IMR-90 (cell line): Measurements from ENCODE around the gene RILPL2. TPM values are rescaled to one million over a fixed set of nuclear protein-coding genes. Genes with fewer than 3 reads are reported as not detected.

Experiments
- ATAC-seq: fragments of 200-7000 bp; cut with Tn5 transposase; 2 replicates; pipeline ENCODE4 v1.9.1; 2020; ENCODE audit warnings: low read depth, mild to moderate bottlenecking, moderate library complexity
- BruUV-seq: library from RNA; stranded (reverse); fragments of 400-500 nt; replicated peaks from 2 replicates; lab custom pipeline; 2021; lab: Mats Ljungman, UMichigan
- CTCF ChIA-PET: fragments of 300-600 bp; formaldehyde crosslinking; extraction: SDS; loops from one replicate; lab custom pipeline; 2021; ENCODE audit warnings: antibody characterized with exemption; lab: Yijun Ruan, JAX
- POLR2A ChIA-PET: fragments of 300-600 bp; sonication (Branson Sonifier 250); formaldehyde crosslinking; loops from one replicate; lab custom pipeline; 2022; ENCODE audit warnings: antibody characterized with exemption; ENCODE audit not compliant: unreplicated experiment; lab: Charles Lee
- DNase-seq: peaks from one replicate; pipeline ENCODE4 v3.0.0; 2013
- H2AFZ ChIP-seq: replicated peaks from 2 replicates; pipeline ENCODE3; 2013; ENCODE audit warnings: low read length, mild to moderate bottlenecking; ENCODE audit not compliant: poor library complexity
- H2AK5ac ChIP-seq: 2 replicates; pipeline ENCODE4 v1.6.1; 2013; ENCODE audit warnings: low read depth, low read length, inconsistent platforms
- H2AK9ac ChIP-seq: replicated peaks from 2 replicates; pipeline ENCODE3; 2013; ENCODE audit warnings: mild to moderate bottlenecking, low read depth, low read length, moderate library complexity; ENCODE audit not compliant: poor library complexity
- H2BK120ac ChIP-seq: 2 replicates; pipeline ENCODE4 v1.6.1; 2013; ENCODE audit warnings: low read depth, low read length, inconsistent platforms
- H2BK15ac ChIP-seq: 3 replicates; pipeline ENCODE4 v1.6.1; 2013; ENCODE audit warnings: low read depth, low read length, inconsistent platforms
- H2BK20ac ChIP-seq: 2 replicates; pipeline ENCODE4 v1.6.1; 2013; ENCODE audit warnings: low read depth, mild to moderate bottlenecking, inconsistent platforms, low read length, moderate library complexity
- H2BK5ac ChIP-seq: 2 replicates; pipeline ENCODE4 v1.6.1; 2013; ENCODE audit warnings: mild to moderate bottlenecking, low read depth, low read length, inconsistent platforms; ENCODE audit not compliant: poor library complexity, severe bottlenecking
- H3K14ac ChIP-seq: replicated peaks from 2 replicates; pipeline ENCODE4 v1.6.1; 2013; ENCODE audit warnings: low read depth, low read length, inconsistent platforms
- H3K18ac ChIP-seq: 2 replicates; pipeline ENCODE4 v1.6.1; 2013; ENCODE audit warnings: low read depth, low read length, control low read depth
- H3K23ac ChIP-seq: 2 replicates; pipeline ENCODE4 v1.6.1; 2013; ENCODE audit warnings: low read depth, low read length, inconsistent platforms
- H3K27ac ChIP-seq: 2 replicates; pipeline ENCODE4 v1.5.1; 2013; ENCODE audit warnings: mild to moderate bottlenecking, control low read depth, low read length; ENCODE audit not compliant: insufficient read depth
- H3K27me3 ChIP-seq: 2 replicates; pipeline ENCODE4 v1.6.1; 2013; ENCODE audit warnings: low read length; ENCODE audit not compliant: control insufficient read depth, insufficient read depth
- H3K36me3 ChIP-seq: 2 replicates; pipeline ENCODE4 v1.6.1; 2013; ENCODE audit warnings: low read length, mixed read lengths; ENCODE audit not compliant: control insufficient read depth, insufficient read depth
- H3K4ac ChIP-seq: 2 replicates; pipeline ENCODE4 v1.6.1; 2013; ENCODE audit warnings: low read depth, low read length, inconsistent platforms
- H3K4me1 ChIP-seq: 2 replicates; pipeline ENCODE4 v1.6.1; 2013; ENCODE audit warnings: low read length, mixed read lengths; ENCODE audit not compliant: control insufficient read depth, insufficient read depth
- H3K4me2 ChIP-seq: 2 replicates; pipeline ENCODE4 v1.6.1; 2013; ENCODE audit warnings: low read depth, mild to moderate bottlenecking, control low read depth, low read length, moderate library complexity
- H3K4me3 ChIP-seq: 2 replicates; pipeline ENCODE4 v1.5.1; 2013; ENCODE audit warnings: low read depth, mild to moderate bottlenecking, control low read depth, low read length, moderate library complexity; ENCODE audit not compliant: insufficient read depth
- H3K56ac ChIP-seq: 2 replicates; pipeline ENCODE4 v1.6.1; 2013; ENCODE audit warnings: low read length, inconsistent platforms; ENCODE audit not compliant: insufficient read depth; ENCODE audit errors: extremely low read depth
- H3K79me1 ChIP-seq, 2 experiments: 2 replicates each; pipeline ENCODE4 v1.6.1; 2013; ENCODE audit warnings: low read length in 2 of 2, inconsistent platforms in 1 of 2, low read depth in 1 of 2
- H3K9ac ChIP-seq: 2 replicates; pipeline ENCODE4 v1.6.1; 2013; ENCODE audit warnings: low read depth, low read length, control low read depth
- H3K9me1 ChIP-seq: 2 replicates; pipeline ENCODE4 v1.6.1; 2013; ENCODE audit warnings: low read length, inconsistent platforms; ENCODE audit not compliant: insufficient read depth
- H3K9me3 ChIP-seq: 2 replicates; pipeline ENCODE4 v1.6.1; 2013; ENCODE audit warnings: low read length; ENCODE audit not compliant: control insufficient read depth, insufficient read depth
- H4K20me1 ChIP-seq: 2 replicates; pipeline ENCODE4 v1.6.1; 2013; ENCODE audit warnings: low read length, inconsistent platforms; ENCODE audit not compliant: insufficient read depth
- H4K5ac ChIP-seq: 2 replicates; pipeline ENCODE4 v1.6.1; 2013; ENCODE audit warnings: mild to moderate bottlenecking, low read depth, low read length, control low read depth
- H4K8ac ChIP-seq, 2 experiments: 2 replicates each; pipeline ENCODE4 v1.6.1; 2013; ENCODE audit warnings: low read depth in 2 of 2, low read length in 2 of 2, control low read depth in 1 of 2, inconsistent platforms in 1 of 2
- H4K91ac ChIP-seq: 2 replicates; pipeline ENCODE4 v1.6.1; 2013; ENCODE audit warnings: low read depth, low read length, inconsistent platforms; ENCODE audit not compliant: insufficient read depth
- BHLHE40 ChIP-seq: fragments of 150-350 bp; IDR thresholded peaks from 2 replicates; pipeline ENCODE4 v1.6.1; 2016; ENCODE audit warnings: mild to moderate bottlenecking, low read depth, low read length
- CEBPB ChIP-seq: IDR thresholded peaks from 2 replicates; pipeline ENCODE4 v1.6.1; 2012; ENCODE audit warnings: low read depth, low read length, improper control_type of control experiment
- CHD1 ChIP-seq: IDR thresholded peaks from 2 replicates; pipeline ENCODE4 v1.6.1; 2012; ENCODE audit warnings: low read depth, low read length, improper control_type of control experiment
- CTCF ChIP-seq: conservative IDR thresholded peaks from 2 replicates; pipeline ENCODE4 v1.5.1; 2012; ENCODE audit warnings: mild to moderate bottlenecking, low read depth, low read length, improper control_type of control experiment
- FOS ChIP-seq: fragments of 150-350 bp; IDR thresholded peaks from 2 replicates; pipeline ENCODE4 v1.6.1; 2016; ENCODE audit warnings: low read depth, low read length
- MAFK ChIP-seq: IDR thresholded peaks from 2 replicates; pipeline ENCODE4 v1.6.1; 2012; ENCODE audit warnings: low read depth, low read length, improper control_type of control experiment
- MAZ ChIP-seq: IDR thresholded peaks from 2 replicates; pipeline ENCODE4 v1.6.1; 2012; ENCODE audit warnings: low read depth, mild to moderate bottlenecking, low read length, improper control_type of control experiment, moderate library complexity, borderline replicate concordance
- MXI1 ChIP-seq: IDR thresholded peaks from 2 replicates; pipeline ENCODE4 v1.6.1; 2012; ENCODE audit warnings: low read depth, mild to moderate bottlenecking, low read length, moderate library complexity, borderline replicate concordance
- NFE2L2 ChIP-seq: fragments of 150-350 bp; IDR thresholded peaks from 2 replicates; pipeline ENCODE4 v1.6.1; 2016; ENCODE audit warnings: low read depth, mild to moderate bottlenecking, low read length
- POLR2A ChIP-seq: IDR thresholded peaks from 2 replicates; pipeline ENCODE4 v1.6.1; 2012; ENCODE audit warnings: mild to moderate bottlenecking, low read depth, low read length
- RAD21 ChIP-seq: IDR thresholded peaks from 2 replicates; pipeline ENCODE4 v1.6.1; 2012; ENCODE audit warnings: low read length, improper control_type of control experiment
- RCOR1 ChIP-seq: IDR thresholded peaks from 2 replicates; pipeline ENCODE4 v1.6.1; 2012; ENCODE audit warnings: mild to moderate bottlenecking, low read length, improper control_type of control experiment; ENCODE audit not compliant: insufficient replicate concordance
- RFX5 ChIP-seq: IDR thresholded peaks from 2 replicates; pipeline ENCODE4 v1.8.0; 2012; ENCODE audit warnings: low read depth, mild to moderate bottlenecking, low read length, moderate library complexity
- SMC3 ChIP-seq: fragments of 150-350 bp; IDR thresholded peaks from 2 replicates; pipeline ENCODE4 v1.6.1; 2016; ENCODE audit warnings: low read depth, mild to moderate bottlenecking, antibody characterized with exemption, low read length, moderate library complexity
- USF2 ChIP-seq: fragments of 150-350 bp; IDR thresholded peaks from 2 replicates; pipeline ENCODE4 v1.6.1; 2017; ENCODE audit warnings: mild to moderate bottlenecking, antibody characterized with exemption, low read length, low read depth
- WGBS, 2 experiments: methylation state at CpG; one replicate each; pipeline versions ENCODE4 v1.1.5 to v1.1.7; 2013; ENCODE audit warnings: missing lambda C conversion rate in 2 of 2; ENCODE audit not compliant: insufficient read length in 1 of 2; ENCODE audit errors: extremely low coverage in 2 of 2; 5-methylcytosine and 5-hydroxymethylcytosine counted together
- dilution Hi-C: fragments of 300-500 bp; cut with HindIII; formaldehyde crosslinking; loops from one replicate; pipeline ENCODE4 v1.14.3; 2018; ENCODE audit warnings: low sequenced_read_pairs; ENCODE audit not compliant: unreplicated experiment
- in situ Hi-C: fragments of 300-500 bp; cut with MboI; formaldehyde crosslinking; loops from 3 replicates; pipeline ENCODE4 v1.14.3; 2019; ENCODE audit warnings: low sequenced_read_pairs, inconsistent platforms, mixed read lengths
- intact Hi-C: fragments of 100-400 bp; cut with micrococcal nuclease; formaldehyde crosslinking; loops from 2 replicates; pipeline ENCODE4 v1.10.0; 2022
- polyA plus RNA-seq, 3 experiments: library from polyadenylated mRNA; depleted of rRNA; stranded (reverse); fragments of >200 nt; gene quantifications; 2 replicates each; pipeline ENCODE4 v1.2.3, GENCODE V29; 2012; ENCODE audit warnings: low replicate concordance in 1 of 3
- total RNA-seq: library from RNA; depleted of rRNA; stranded (reverse); fragments of >200 nt; gene quantifications from 2 replicates; pipeline ENCODE4 v1.2.3, GENCODE V29; 2012
- TF ChIP-seq, protein P1 (sequence below): fragments of 150-350 bp; IDR thresholded peaks from 2 replicates; pipeline ENCODE4 v1.6.1; 2016; ENCODE audit warnings: low read depth, mild to moderate bottlenecking, low read length, moderate library complexity, borderline replicate concordance

RILPL2 gene
- total and polyA plus RNA-seq, 2 of the 4 experiments (the other 2 are of a cell fraction) = 1.8 to 2.2 TPM

- no peak overlapping the region for H3K18ac ChIP-seq
- no peak for ATAC-seq
- H3K4me2 ChIP-seq = no peak overlapping the region
- BruUV-seq = no TSS peak
- no peak overlapping the region for H2AK9ac ChIP-seq
- dilution Hi-C loops = no loop called here
- in situ Hi-C loops = no loop called here
- WGBS, 2 experiments = no CpG with 5 or more reads among the region's 9 CpGs
- H4K8ac ChIP-seq = no peak overlapping the region
- no peak for TF ChIP-seq RFX5
- TF ChIP-seq CEBPB = no peak
- TF ChIP-seq CTCF = no peak
- TF ChIP-seq MAFK = no peak
- TF ChIP-seq RAD21 = no peak
- TF ChIP-seq CHD1 = no peak
- TF ChIP-seq NFE2L2 = no peak
- no peak for TF ChIP-seq BHLHE40
- TF ChIP-seq FOS = no peak
- TF ChIP-seq MAZ = no peak
- TF ChIP-seq POLR2A = no peak
- TF ChIP-seq, protein P1, sequence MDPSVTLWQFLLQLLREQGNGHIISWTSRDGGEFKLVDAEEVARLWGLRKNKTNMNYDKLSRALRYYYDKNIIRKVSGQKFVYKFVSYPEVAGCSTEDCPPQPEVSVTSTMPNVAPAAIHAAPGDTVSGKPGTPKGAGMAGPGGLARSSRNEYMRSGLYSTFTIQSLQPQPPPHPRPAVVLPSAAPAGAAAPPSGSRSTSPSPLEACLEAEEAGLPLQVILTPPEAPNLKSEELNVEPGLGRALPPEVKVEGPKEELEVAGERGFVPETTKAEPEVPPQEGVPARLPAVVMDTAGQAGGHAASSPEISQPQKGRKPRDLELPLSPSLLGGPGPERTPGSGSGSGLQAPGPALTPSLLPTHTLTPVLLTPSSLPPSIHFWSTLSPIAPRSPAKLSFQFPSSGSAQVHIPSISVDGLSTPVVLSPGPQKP = no peak
- no peak for TF ChIP-seq MXI1
- TF ChIP-seq SMC3 = no peak
- TF ChIP-seq USF2 = no peak
- TF ChIP-seq RCOR1 = no peak
- no peak overlapping the region for H3K9ac ChIP-seq
- no peak for DNase-seq
- no peak overlapping the region for H2AK5ac ChIP-seq
- H3K9me3 ChIP-seq = no peaks in the 10 kb centered on the region
- ChIA-PET POLR2A (no interaction called here), CTCF (no interaction called here)
- no peak overlapping the region for H4K91ac ChIP-seq
- H4K20me1 ChIP-seq = no peaks in the 10 kb centered on the region
- no peak overlapping the region for H2BK15ac ChIP-seq
- H2BK120ac ChIP-seq = no peak overlapping the region
- H3K4me1 ChIP-seq = peaks cover 3% of the 10 kb centered on the region; the same call in 1 of the 2 replicates
- H3K9me1 ChIP-seq = peaks cover 4% of the 10 kb centered on the region; the same call in 1 of the 2 replicates
- no peak overlapping the region for H3K27ac ChIP-seq
- H2AFZ ChIP-seq = no peak overlapping the region
- no peak overlapping the region for H3K23ac ChIP-seq
- intact Hi-C loops = no loop called here
- H3K36me3 ChIP-seq = no peaks in the 10 kb centered on the region
- H3K4ac ChIP-seq = no peak overlapping the region
- no peak overlapping the region for H3K14ac ChIP-seq
- no peak overlapping the region for H2BK20ac ChIP-seq
- H3K56ac ChIP-seq = no peak overlapping the region
- no peaks in the 10 kb centered on the region for H3K27me3 ChIP-seq
- H3K4me3 ChIP-seq = no peak overlapping the region
- H3K79me1 ChIP-seq = no peaks in the 10 kb centered on the region
- no peak overlapping the region for H4K5ac ChIP-seq
- no peak overlapping the region for H2BK5ac ChIP-seq
These were observed 14.2 kb upstream of the RILPL2 start for GRCh38 chr12:123450636-123451035.
